ENCODE results near the gene OR9Q1.

- TF ChIP-seq SIN3A (conservative IDR thresholded peaks at IDR 0.05 in 1 of 2, IDR thresholded peaks at IDR 0.05 in 1 of 2; ENCODE audit: low read depth in 1 of 2, low read length in 2 of 2) (no peak), POLR2A (IDR thresholded peaks at IDR 0.05; ENCODE audit: control extremely low read depth in 1 of 2, low read depth in 2 of 2, low read length in 2 of 2) (no peak), HDAC2 (IDR thresholded peaks at IDR 0.05; ENCODE audit: borderline replicate concordance in 1 of 2, low read depth in 2 of 2, low read length in 2 of 2) (no peak), CHD2 (IDR thresholded peaks at IDR 0.05; ENCODE audit: low read length) (no peak), CTCF (IDR thresholded peaks at IDR 0.05; ENCODE audit: control extremely low read depth in 1 of 3, insufficient read depth in 1 of 3, low read depth in 1 of 3, low read length in 3 of 3) (no peak), SP1 (IDR thresholded peaks at IDR 0.05; ENCODE audit: low read depth, low read length) (no peak), GTF2F1 (IDR thresholded peaks at IDR 0.05; ENCODE audit: borderline replicate concordance, low read depth, low read length) (no peak), EP300 (IDR thresholded peaks at IDR 0.05; ENCODE audit: borderline replicate concordance in 1 of 2, low read depth in 2 of 2, low read length in 2 of 2) (no peak)
These were observed 40.5 kb upstream of the OR9Q1 start for GRCh38 chr11:57983191-57983590.
